CD14-positive monocyte (primary cell): Measurements from ENCODE around the gene GPR42. TPM values are rescaled to one million over a fixed set of nuclear protein-coding genes. Genes with fewer than 3 reads are reported as not detected.

Experiments used
- DNase-seq, 3 donors: peaks; one replicate each; pipeline ENCODE4 v3.0.0-alpha.2; 2011 to 2022
- H2AFZ ChIP-seq: 2 replicates; pipeline ENCODE4 v1.6.0; 2012; ENCODE audit warnings: mild to moderate bottlenecking, low read depth, low read length, inconsistent platforms; ENCODE audit not compliant: insufficient read depth, poor library complexity, severe bottlenecking
- H3K27ac ChIP-seq, 2 donors: 1 replicate in 1 of 2; 2 replicates in 1 of 2; pipeline ENCODE4 v1.5.1; 2012 to 2013; ENCODE audit warnings: low read length in 2 of 2, control low read depth in 1 of 2, inconsistent platforms in 1 of 2, low read depth in 1 of 2, mild to moderate bottlenecking in 1 of 2
- H3K27me3 ChIP-seq, 2 donors: one replicate each; pipeline versions ENCODE4 v1.6.0 to v1.6.1; 2011 to 2013; ENCODE audit warnings: low read length in 2 of 2; ENCODE audit not compliant: control insufficient read depth in 2 of 2, insufficient read depth in 2 of 2
- H3K36me3 ChIP-seq, 2 donors: replicated peaks in 1 of 2; 1 replicate in 1 of 2; 2 replicates in 1 of 2; pipeline versions ENCODE4 v1.5.1 to v1.6.1; 2012 to 2013; ENCODE audit warnings: low read length in 2 of 2, control low read depth in 1 of 2, inconsistent platforms in 1 of 2, mild to moderate bottlenecking in 1 of 2; ENCODE audit not compliant: insufficient read depth in 2 of 2, control insufficient read depth in 1 of 2
- H3K4me1 ChIP-seq, 2 donors: 1 replicate in 1 of 2; 2 replicates in 1 of 2; pipeline versions ENCODE4 v1.5.1 to v1.6.1; 2012 to 2013; ENCODE audit warnings: low read length in 2 of 2, control low read depth in 1 of 2, inconsistent platforms in 1 of 2, mild to moderate bottlenecking in 1 of 2, moderate library complexity in 1 of 2; ENCODE audit not compliant: insufficient read depth in 2 of 2, control insufficient read depth in 1 of 2
- H3K4me2 ChIP-seq: replicated peaks from 2 replicates; pipeline ENCODE3; 2012; ENCODE audit warnings: low read length, moderate library complexity, mild to moderate bottlenecking; ENCODE audit not compliant: poor library complexity, severe bottlenecking; ENCODE audit errors: extremely low read depth
- H3K4me3 ChIP-seq, 3 experiments: fragments of 200-600 bp in 1 of 3; sonication (generic) in 1 of 3; replicated peaks in 1 of 3; 1 replicate in 2 of 3; 2 replicates in 1 of 3; pipeline ENCODE4 v1.5.1; 2011 to 2013; ENCODE audit warnings: low read length in 3 of 3, mild to moderate bottlenecking in 3 of 3, control low read depth in 2 of 3, low read depth in 2 of 3, inconsistent platforms in 1 of 3, moderate library complexity in 1 of 3
- H3K79me2 ChIP-seq: 2 replicates; pipeline ENCODE4 v1.6.0; 2012; ENCODE audit warnings: mild to moderate bottlenecking, control low read depth, inconsistent platforms, low read length, moderate library complexity; ENCODE audit not compliant: insufficient read depth
- H3K9ac ChIP-seq: 2 replicates; pipeline ENCODE4 v1.6.0; 2017; ENCODE audit warnings: low read length, mild to moderate bottlenecking; ENCODE audit not compliant: insufficient read depth, poor library complexity, severe bottlenecking
- H3K9me3 ChIP-seq, 2 donors: replicated peaks in 1 of 2; 1 replicate in 1 of 2; 2 replicates in 1 of 2; pipeline versions ENCODE4 v1.5.1 to v1.6.1; 2012 to 2013; ENCODE audit warnings: low read length in 2 of 2, control low read depth in 1 of 2; ENCODE audit not compliant: control insufficient read depth in 1 of 2, insufficient read depth in 1 of 2
- H4K20me1 ChIP-seq: 2 replicates; pipeline ENCODE4 v1.6.0; 2012; ENCODE audit warnings: mild to moderate bottlenecking, low read length, control low read depth, moderate library complexity; ENCODE audit not compliant: insufficient read depth
- H3K27ac Mint-ChIP-seq, 7 donors: one replicate each; pipeline ENCODE4 v1.8.0; 2020; ENCODE audit warnings: mild to moderate bottlenecking in 7 of 7, mixed read lengths in 7 of 7, moderate library complexity in 6 of 7, inconsistent platforms in 2 of 7
- H3K27me3 Mint-ChIP-seq, 3 donors: one replicate each; pipeline ENCODE4 v1.8.0; 2021 to 2022; ENCODE audit warnings: low read depth in 3 of 3, mild to moderate bottlenecking in 3 of 3, mixed read lengths in 3 of 3, moderate library complexity in 3 of 3, inconsistent platforms in 1 of 3
- H3K36me3 Mint-ChIP-seq, 2 donors: one replicate each; pipeline ENCODE4 v1.8.0; 2020; ENCODE audit warnings: mixed read lengths in 2 of 2, inconsistent platforms in 1 of 2, mild to moderate bottlenecking in 1 of 2
- H3K4me1 Mint-ChIP-seq: one replicate; pipeline ENCODE4 v1.8.0; 2020; ENCODE audit warnings: mild to moderate bottlenecking, mixed read lengths
- H3K4me3 Mint-ChIP-seq, 2 donors: one replicate each; pipeline ENCODE4 v1.8.0; 2020; ENCODE audit warnings: mild to moderate bottlenecking in 2 of 2, mixed read lengths in 2 of 2, moderate library complexity in 1 of 2
- H3K9me3 Mint-ChIP-seq, 7 donors: one replicate each; pipeline ENCODE4 v1.8.0; 2020 to 2022; ENCODE audit warnings: mixed read lengths in 7 of 7, mild to moderate bottlenecking in 6 of 7, moderate library complexity in 6 of 7, inconsistent platforms in 2 of 7
- CTCF ChIP-seq: fragments of 200-600 bp; IDR thresholded peaks from one replicate; pipeline ENCODE4 v1.8.0; 2022; ENCODE audit warnings: antibody characterized with exemption, mild to moderate bottlenecking
- WGBS: methylation state at CpG from one replicate; pipeline ENCODE4 v1.1.5; 2013; ENCODE audit warnings: missing lambda C conversion rate; ENCODE audit not compliant: insufficient coverage; 5-methylcytosine and 5-hydroxymethylcytosine counted together
- intact Hi-C, 2 donors: fragments of 100-400 bp; cut with micrococcal nuclease; formaldehyde crosslinking; loops; one replicate each; pipeline versions ENCODE4 v1.15.0 to v1.15.1; 2023
- polyA plus RNA-seq, 3 donors: library from polyadenylated mRNA; depleted of rRNA in 1 of 3; unstranded in 2 of 3; stranded (reverse) in 1 of 3; fragments of 300-500 nt in 2 of 3; fragments of >200 nt in 1 of 3; fragmentation: Illumina TruSeq in 2 of 3; gene quantifications; 1 replicate in 2 of 3; 2 replicates in 1 of 3; pipeline ENCODE4 v1.2.3, GENCODE V29; 2012 to 2021

Gene GPR42
- polyA plus RNA-seq, 3 donors: 0.17 to 2.9 TPM; not detected in 1

- H3K27me3 Mint-ChIP-seq: peaks cover 2 to 4% (median 3%) of the 10 kb centered on the region in 3 donors
- no peaks in the 10 kb centered on the region for H3K36me3 Mint-ChIP-seq
- no peak overlapping the region for H3K4me3 ChIP-seq
- H3K4me3 Mint-ChIP-seq: no peak overlapping the region
- H3K36me3 ChIP-seq: no peaks in the 10 kb centered on the region
- no peaks in the 10 kb centered on the region for H3K9me3 Mint-ChIP-seq
- H3K4me1 ChIP-seq: peaks cover 14 to 25% of the 10 kb centered on the region in 2 donors
- H3K27me3 ChIP-seq: no peaks in the 10 kb centered on the region
- H3K9me3 ChIP-seq: no peaks in the 10 kb centered on the region
- intact Hi-C loops: no loop called here
- no peak overlapping the region for H3K9ac ChIP-seq
- H3K4me2 ChIP-seq: no peak overlapping the region
- H3K27ac Mint-ChIP-seq: peak overlapping the region in 2 of 7 donors; percentile 25 to 36
- H4K20me1 ChIP-seq: no peaks in the 10 kb centered on the region
- TF ChIP-seq CTCF: no peak
- H3K27ac ChIP-seq: no peak overlapping the region
- 91% methylated on average over 12 of the region's 19 CpGs for WGBS
- no peak for DNase-seq
- no peaks in the 10 kb centered on the region for H3K79me2 ChIP-seq
- peaks cover 20% of the 10 kb centered on the region for H3K4me1 Mint-ChIP-seq
- no peak overlapping the region for H2AFZ ChIP-seq
These were observed 24.7 kb downstream of the GPR42 start for GRCh38 chr19:35395382-35396199.

- no peak for TF ChIP-seq CTCF
- no peak overlapping the region for H2AFZ ChIP-seq
- H3K27ac Mint-ChIP-seq: no peak overlapping the region
- no peak overlapping the region for H3K4me3 ChIP-seq
- peaks cover 21% of the 10 kb centered on the region for H3K4me1 Mint-ChIP-seq
- H3K36me3 Mint-ChIP-seq: no peaks in the 10 kb centered on the region
- no peaks in the 10 kb centered on the region for H3K36me3 ChIP-seq
- no peaks in the 10 kb centered on the region for H3K9me3 Mint-ChIP-seq
- H3K4me1 ChIP-seq: peaks cover 14 to 25% of the 10 kb centered on the region in 2 donors
- H3K9me3 ChIP-seq: no peaks in the 10 kb centered on the region
- H3K27me3 Mint-ChIP-seq: peaks cover 2 to 4% (median 3%) of the 10 kb centered on the region in 3 donors
- no peak overlapping the region for H3K9ac ChIP-seq
- no peaks in the 10 kb centered on the region for H3K79me2 ChIP-seq
- H3K27me3 ChIP-seq: no peaks in the 10 kb centered on the region
- no peak overlapping the region for H3K4me2 ChIP-seq
- no peaks in the 10 kb centered on the region for H4K20me1 ChIP-seq
- no peak for DNase-seq
- H3K4me3 Mint-ChIP-seq: no peak overlapping the region
- intact Hi-C loops: no loop called here
- H3K27ac ChIP-seq: no peak overlapping the region
- 95% methylated on average over 8 of the region's 14 CpGs for WGBS
These were observed 25.5 kb downstream of the GPR42 start for GRCh38 chr19:35396240-35396885.
